Loucy (cell line): ENCODE measurements around the gene FGL2.

Source experiments
- CTCF ChIP-seq: fragments of 200-600 bp; sonication (generic); conservative IDR thresholded peaks from 2 replicates; pipeline ENCODE4 v1.5.1; 2014; ENCODE audit warnings: mild to moderate bottlenecking, antibody characterized with exemption, low read length
- EZH2phosphoT487 ChIP-seq: fragments of 200-600 bp; IDR thresholded peaks from 2 replicates; pipeline ENCODE4 v1.6.1; 2018; ENCODE audit warnings: antibody characterized with exemption, mild to moderate bottlenecking, moderate library complexity, borderline replicate concordance

GRCh38 chr7:77182261-77182660 is 17.4 kb downstream of the FGL2 start:
- TF ChIP-seq CTCF (no peak), EZH2phosphoT487 (no peak)
